Testis (tissue), 3 donors: ENCODE data around the gene HLA-E. TPM values are rescaled to one million over a fixed set of nuclear protein-coding genes. Genes with fewer than 3 reads are reported as not detected.
"Not testable (repeated sequence)": the region's sequence is repeated elsewhere in the genome, so short reads cannot be mapped to it uniquely, and the experiment has no call there.

Experiments
- DNase-seq: peaks from one replicate; pipeline ENCODE4 v3.0.0-alpha.2; 2019
- H3K27ac ChIP-seq, 2 donors: fragments of 200-600 bp; sonication (generic); one replicate each; pipeline ENCODE4 v1.5.1; 2019
- H3K27me3 ChIP-seq: fragments of 200-600 bp; sonication (generic); one replicate; pipeline ENCODE4 v1.5.1; 2019
- H3K36me3 ChIP-seq: fragments of 200-600 bp; sonication (generic); one replicate; pipeline ENCODE4 v1.5.1; 2017; ENCODE audit warnings: low read depth; ENCODE audit errors: missing control alignments
- H3K4me1 ChIP-seq: fragments of 200-600 bp; sonication (generic); one replicate; pipeline ENCODE4 v1.5.1; 2019
- H3K4me3 ChIP-seq, 2 donors: fragments of 200-600 bp; sonication (generic); one replicate each; pipeline ENCODE4 v1.5.1; 2017 to 2019
- H3K9me3 ChIP-seq: fragments of 200-600 bp; sonication (generic); one replicate; pipeline ENCODE4 v1.5.1; 2017
- POLR2A ChIP-seq: fragments of 450-650 bp; IDR thresholded peaks from one replicate; pipeline ENCODE4 v1.6.1; 2017; ENCODE audit warnings: antibody characterized with exemption, mild to moderate bottlenecking, moderate library complexity
- WGBS, 2 donors: methylation state at CpG; one replicate each; pipeline ENCODE4 v1.1.5; 2018; 5-methylcytosine and 5-hydroxymethylcytosine counted together
- intact Hi-C: fragments of 100-400 bp; cut with DNase I; formaldehyde crosslinking; loops from one replicate; pipeline ENCODE4 v1.15.1; 2023; ENCODE audit warnings: low total_unique reads
- polyA plus RNA-seq: library from polyadenylated mRNA; stranded (reverse); fragments of 350-450 nt; fragmentation: Illumina TruSeq; extraction: RNeasy Lipid Tissue Mini Kit (QIAGEN cat#74804); gene quantifications from one replicate; pipeline ENCODE4 v1.2.3, GENCODE V29; 2014; ENCODE audit warnings: low read depth, low replicate concordance; ENCODE audit not compliant: insufficient read depth
- total RNA-seq, 2 donors: library from RNA; depleted of rRNA; stranded (reverse); fragments of >200 nt; gene quantifications; one replicate each; pipeline ENCODE4 v1.2.3, GENCODE V29; 2016
- TF ChIP-seq, protein P1 (sequence below), 3 experiments: fragments of 450-650 bp in 2 of 3; fragments of 200-600 bp in 1 of 3; sonication (generic) in 1 of 3; IDR thresholded peaks; one replicate each; pipeline ENCODE4 v1.5.1; 2016 to 2019; ENCODE audit warnings: antibody characterized with exemption in 3 of 3, mild to moderate bottlenecking in 2 of 3, moderate library complexity in 1 of 3

Gene HLA-E
- total and polyA plus RNA-seq, 3 donors from 2014 or later: 90.2 to 253 (median 145) TPM

DNA sequence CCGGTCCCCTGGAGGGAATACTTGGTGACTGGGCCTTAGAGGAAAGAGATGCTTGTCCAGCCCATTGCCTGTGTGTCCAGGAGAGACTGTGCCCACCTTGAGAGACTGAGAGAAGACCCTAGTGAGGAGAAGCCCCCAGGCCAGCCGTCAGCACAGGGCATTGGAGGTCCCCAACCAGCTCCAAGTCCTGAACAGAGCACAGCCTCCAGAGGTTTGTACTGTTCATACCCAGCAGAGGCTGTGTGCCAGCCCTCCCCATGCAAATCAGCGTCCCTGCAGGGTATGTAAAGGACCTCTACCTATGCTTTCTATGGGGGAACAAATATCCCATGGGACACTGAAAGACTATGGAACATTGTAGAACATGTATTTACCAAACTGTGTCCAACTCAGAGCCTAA, 8.4 kb downstream of the HLA-E start:
- TF ChIP-seq, protein P1, sequence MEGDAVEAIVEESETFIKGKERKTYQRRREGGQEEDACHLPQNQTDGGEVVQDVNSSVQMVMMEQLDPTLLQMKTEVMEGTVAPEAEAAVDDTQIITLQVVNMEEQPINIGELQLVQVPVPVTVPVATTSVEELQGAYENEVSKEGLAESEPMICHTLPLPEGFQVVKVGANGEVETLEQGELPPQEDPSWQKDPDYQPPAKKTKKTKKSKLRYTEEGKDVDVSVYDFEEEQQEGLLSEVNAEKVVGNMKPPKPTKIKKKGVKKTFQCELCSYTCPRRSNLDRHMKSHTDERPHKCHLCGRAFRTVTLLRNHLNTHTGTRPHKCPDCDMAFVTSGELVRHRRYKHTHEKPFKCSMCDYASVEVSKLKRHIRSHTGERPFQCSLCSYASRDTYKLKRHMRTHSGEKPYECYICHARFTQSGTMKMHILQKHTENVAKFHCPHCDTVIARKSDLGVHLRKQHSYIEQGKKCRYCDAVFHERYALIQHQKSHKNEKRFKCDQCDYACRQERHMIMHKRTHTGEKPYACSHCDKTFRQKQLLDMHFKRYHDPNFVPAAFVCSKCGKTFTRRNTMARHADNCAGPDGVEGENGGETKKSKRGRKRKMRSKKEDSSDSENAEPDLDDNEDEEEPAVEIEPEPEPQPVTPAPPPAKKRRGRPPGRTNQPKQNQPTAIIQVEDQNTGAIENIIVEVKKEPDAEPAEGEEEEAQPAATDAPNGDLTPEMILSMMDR (IDR thresholded peaks at IDR 0.05): no peak
- TF ChIP-seq POLR2A: no peak
- DNase-seq: no peak
- no peak overlapping the region for H3K4me3 ChIP-seq
- no peaks in the 10 kb centered on the region for H3K4me1 ChIP-seq
- no peaks in the 10 kb centered on the region for H3K27me3 ChIP-seq
- H3K27ac ChIP-seq: no peak overlapping the region
- WGBS, 2 donors: 77 to 80% methylated on average over 2 to 3 of the region's 3 CpGs
- H3K36me3 ChIP-seq: no peaks in the 10 kb centered on the region
- no peaks in the 10 kb centered on the region for H3K9me3 ChIP-seq
- intact Hi-C loops: no loop called here

DNA sequence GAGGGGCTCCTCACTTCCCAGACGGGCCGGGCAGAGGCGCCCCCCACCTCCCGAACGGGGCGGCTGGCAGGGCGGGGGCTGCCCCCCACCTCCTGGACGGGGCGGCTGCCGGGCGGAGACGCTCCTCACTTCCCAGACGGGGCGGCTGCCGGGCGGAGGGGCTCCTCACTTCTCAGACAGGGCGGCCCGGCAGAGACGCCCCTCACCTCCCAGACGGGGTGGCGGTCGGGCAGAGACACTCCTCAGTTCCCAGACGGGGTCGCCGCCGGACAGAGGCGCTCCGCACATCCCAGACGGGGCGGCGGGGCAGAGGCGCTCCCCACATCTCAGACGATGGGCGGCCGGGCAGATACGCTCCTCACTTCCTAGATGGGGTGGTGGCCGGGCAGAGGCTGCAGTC, 9.4 kb downstream of the HLA-E start:
- DNase-seq, intact Hi-C loops, H3K9me3 ChIP-seq, H3K27me3 ChIP-seq, H3K27ac ChIP-seq, H3K36me3 ChIP-seq, H3K4me1 ChIP-seq, H3K4me3 ChIP-seq: not testable (repeated sequence)
- 65 to 92% methylated on average over 10 to 34 of the region's 37 CpGs for WGBS, 2 donors

DNA sequence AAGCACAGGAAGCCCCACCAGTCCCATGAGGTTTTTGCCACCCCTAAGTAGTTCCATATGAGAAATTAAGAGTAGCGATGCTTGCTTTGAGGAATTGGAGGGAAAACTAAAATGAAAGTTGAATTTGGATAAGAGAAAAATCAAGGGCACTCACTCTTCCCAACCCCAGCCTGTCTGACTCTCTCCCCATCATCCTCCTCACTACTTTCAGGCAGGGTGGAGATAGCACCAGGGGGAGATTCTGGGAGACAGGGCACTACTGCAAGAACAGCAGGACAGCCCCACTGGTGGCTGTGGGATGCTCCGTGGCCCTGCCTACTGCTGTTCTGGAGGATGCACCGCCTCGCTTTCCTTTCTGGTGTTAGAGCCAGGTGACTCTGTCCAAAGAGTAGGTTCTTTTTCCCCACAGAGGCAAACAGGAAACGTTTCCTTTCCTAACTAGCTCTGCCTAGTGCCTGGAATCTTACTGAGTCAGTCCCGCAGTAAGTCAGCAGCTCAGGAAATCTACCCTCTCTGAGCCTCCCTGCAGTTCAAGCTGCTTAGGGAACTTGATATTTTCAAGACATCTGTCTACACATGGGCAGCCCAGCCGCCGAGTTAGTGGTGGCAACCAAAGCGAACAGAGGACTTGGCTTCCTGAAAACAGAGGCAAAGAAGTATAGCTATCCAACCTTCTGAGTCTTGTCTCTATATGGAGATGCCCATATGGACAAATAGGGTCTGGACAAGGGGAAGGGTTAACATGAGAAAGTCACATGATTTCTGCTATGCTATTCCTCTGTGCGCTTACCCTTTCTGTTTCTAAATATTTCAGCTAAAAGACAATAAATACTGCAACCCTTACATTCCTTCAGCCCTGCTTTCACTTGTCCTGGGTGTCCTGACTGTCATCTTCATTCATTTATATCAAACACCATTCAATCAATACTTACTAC, 11.4 kb downstream of the HLA-E start:
- Histone ChIP-seq H3K27ac (no peak overlapping the region), H3K36me3 (no peaks in the 10 kb centered on the region)

DNA sequence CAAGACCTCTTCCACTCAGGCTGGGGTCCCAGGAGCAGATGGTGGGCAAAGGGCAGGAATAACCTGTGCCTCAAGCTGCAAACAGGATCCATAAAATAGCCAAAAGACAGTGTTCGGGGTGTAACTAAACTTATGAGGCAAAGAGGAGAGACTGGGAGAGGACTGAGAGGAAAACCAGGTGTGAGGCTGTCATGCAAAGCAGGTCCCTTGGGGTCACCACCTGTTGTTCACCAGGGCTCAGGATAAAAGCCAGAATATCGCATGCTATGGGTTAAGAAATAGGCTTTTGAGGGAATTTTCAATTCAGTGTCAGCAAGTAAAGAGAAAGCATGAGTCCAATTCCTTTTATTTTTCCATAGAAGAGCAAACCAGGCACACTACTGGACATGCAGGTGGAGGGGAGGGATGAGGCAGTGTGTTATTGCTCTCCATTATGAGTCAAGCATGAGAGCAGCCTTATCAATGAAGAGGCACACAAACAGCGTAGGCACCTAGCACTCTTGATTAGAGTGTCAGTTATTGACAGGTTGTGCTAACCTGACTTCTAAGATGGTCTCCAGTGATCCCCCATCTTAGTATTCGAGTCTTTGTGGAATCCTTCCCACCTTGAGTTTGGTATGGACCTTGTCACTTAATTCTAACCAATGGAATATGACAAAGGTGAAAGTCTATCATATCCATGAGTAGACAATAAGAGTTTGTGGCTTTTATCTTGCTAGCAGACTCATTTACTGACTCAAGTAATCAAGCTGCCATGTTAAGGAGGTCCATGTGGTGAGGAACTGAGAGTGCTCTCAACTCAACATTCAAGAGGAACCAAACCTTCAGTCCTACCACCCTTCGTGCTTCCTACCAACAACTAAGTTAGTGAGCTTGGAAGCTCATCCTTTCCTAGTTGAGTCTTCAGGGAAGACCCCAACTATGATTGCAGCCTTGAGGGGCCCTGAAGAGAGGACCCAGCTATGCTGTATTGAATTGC, 18.8 kb downstream of the HLA-E start:
- H3K4me3 ChIP-seq: no peak overlapping the region
- TF ChIP-seq POLR2A: no peak
- TF ChIP-seq, protein P1 (IDR thresholded peaks at IDR 0.05): no peak
- H3K27ac ChIP-seq: no peak overlapping the region
- no peaks in the 10 kb centered on the region for H3K4me1 ChIP-seq
- no peaks in the 10 kb centered on the region for H3K27me3 ChIP-seq
- WGBS, 2 donors: 84% methylated on average over 5 of the region's 5 CpGs
- intact Hi-C loops: no loop called here
- no peak for DNase-seq
- H3K36me3 ChIP-seq: no peaks in the 10 kb centered on the region
- no peaks in the 10 kb centered on the region for H3K9me3 ChIP-seq

More for the DNA sequence above, 11.4 kb downstream of the HLA-E start:
- TF ChIP-seq POLR2A: no peak
- TF ChIP-seq, protein P1 (IDR thresholded peaks at IDR 0.05): no peak
- 60 to 67% methylated on average over 10 of the region's 10 CpGs for WGBS, 2 donors
- H3K9me3 ChIP-seq: no peaks in the 10 kb centered on the region
- no peak overlapping the region for H3K4me3 ChIP-seq
- DNase-seq: no peak
- H3K27me3 ChIP-seq: no peaks in the 10 kb centered on the region
- H3K4me1 ChIP-seq: no peaks in the 10 kb centered on the region
- intact Hi-C loops: no loop called here
